Measurements from ENCODE around the gene SMPX. TPM values are rescaled to one million over a fixed set of nuclear protein-coding genes. Genes with fewer than 3 reads are reported as not detected.

Gene SMPX
- total RNA-seq, 1 donor from 2014 or later, result not detected

DNA sequence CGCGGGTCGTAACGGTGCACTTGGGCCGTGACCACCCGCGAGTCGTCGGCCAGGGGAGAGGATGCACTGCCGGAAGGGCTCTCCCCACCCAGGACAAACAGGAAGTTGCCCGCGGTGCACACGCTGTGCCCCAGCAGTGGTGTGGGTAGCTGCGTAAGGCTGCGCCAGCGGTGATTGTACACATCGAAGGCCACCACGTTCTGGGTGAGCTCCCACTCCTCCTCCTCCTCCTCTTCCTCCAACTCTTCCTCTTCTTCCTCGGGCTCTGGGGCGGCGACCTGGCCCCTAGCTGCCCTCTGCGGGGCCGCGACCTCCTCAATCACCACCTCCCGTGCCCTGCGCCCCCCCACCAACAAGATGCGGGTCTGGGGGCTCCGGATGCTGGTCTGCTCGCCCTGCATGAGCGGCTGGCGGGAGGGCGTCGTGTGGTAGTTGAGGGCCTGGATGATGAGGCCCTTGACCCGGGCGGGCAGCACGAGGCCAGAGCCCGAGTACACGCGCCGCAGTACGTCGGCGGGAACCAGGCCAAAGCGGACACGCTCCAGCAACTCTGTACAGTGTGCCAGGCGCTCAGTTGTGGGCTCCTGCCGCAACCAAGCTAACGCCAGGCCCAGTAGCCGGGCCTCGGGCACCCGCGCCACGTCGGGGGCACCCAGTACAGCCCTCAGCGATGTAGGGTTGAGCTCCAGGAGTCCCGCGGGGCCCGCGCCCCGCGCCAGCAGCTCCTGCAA is 101.2 kb downstream of the SMPX start:
- DNase-seq, result no peak

Other genes starting within 250 kb of the SMPX start
- gene KLHL34, start 99.8 kb downstream of the SMPX start, total RNA-seq, result not detected in 2 replicates
- gene MBTPS2, start 81.5 kb upstream of the SMPX start, total RNA-seq, result 5.1 and 13.1 TPM in 2 replicates
- gene YY2, start 97.9 kb upstream of the SMPX start, total RNA-seq, result 0.85 and 3.1 TPM in 2 replicates
- gene SMS, start 182.6 kb upstream of the SMPX start, total RNA-seq, result 117 and 166 TPM in 2 replicates

Measured in dermis blood vessel endothelial cell (primary cell).